ENCODE data around the gene CEP104. TPM values are rescaled to one million over a fixed set of nuclear protein-coding genes. Genes with fewer than 3 reads are reported as not detected.

CEP104 gene
- total and polyA plus RNA-seq, 9 of the 15 experiments (the other 6 are each of a cell fraction or from before 2014, with no cell fraction given), result 11.2 to 63.4 (median 42.6) TPM

DNA sequence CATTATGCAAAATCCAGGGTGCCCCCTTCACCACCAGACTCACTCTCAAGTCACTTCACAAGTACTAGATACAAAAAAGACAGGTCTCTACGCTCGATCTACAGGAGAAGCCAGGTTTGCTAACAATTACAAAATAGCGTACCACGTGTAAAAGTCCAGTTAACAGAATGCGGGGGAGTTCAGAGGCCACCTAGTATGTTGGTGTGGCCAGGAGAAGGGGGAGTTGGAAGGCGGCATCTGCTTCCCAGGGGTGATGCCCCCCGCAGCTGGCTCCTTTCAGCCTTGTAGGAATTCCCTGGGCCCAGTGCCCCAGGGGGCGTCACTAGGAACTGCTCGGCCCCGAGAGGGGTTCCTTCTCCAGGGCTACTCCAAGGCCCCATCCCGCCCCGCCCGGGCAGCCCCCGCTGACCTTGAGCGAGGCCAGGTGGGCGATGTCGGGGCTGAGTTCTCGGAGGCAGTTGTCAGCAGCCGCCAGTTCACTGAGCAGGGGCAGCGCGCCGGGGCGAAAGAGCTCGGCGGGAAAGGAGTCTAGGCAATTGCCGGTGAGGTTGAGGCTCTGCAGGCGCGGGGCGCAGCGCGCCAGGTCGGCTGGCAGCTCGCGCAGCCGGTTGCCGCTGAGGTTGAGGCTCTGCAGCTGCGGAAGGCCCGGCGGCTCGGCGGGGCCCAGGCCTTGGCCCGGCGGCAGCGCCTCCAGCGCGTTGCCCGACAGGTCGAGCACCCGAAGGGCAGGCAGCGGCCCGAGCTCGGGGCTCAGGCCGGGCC is 61.4 kb downstream of the CEP104 start (continued):
- no peak for TF ChIP-seq ZNF518B (CRISPR knock-in tag; IDR thresholded peaks at IDR 0.05)
- 0 out of 2 replicates have a peak, but pooled peaks have one; percentile 12 for TF ChIP-seq ZNF511 (CRISPR knock-in tag; IDR thresholded peaks at IDR 0.05)
- 0 out of 2 replicates have a peak, but pooled peaks have one; percentile 2 for TF ChIP-seq HNRNPL (IDR thresholded peaks at IDR 0.05; ENCODE audit: low read depth, low read length)
- TF ChIP-seq, protein P1, sequence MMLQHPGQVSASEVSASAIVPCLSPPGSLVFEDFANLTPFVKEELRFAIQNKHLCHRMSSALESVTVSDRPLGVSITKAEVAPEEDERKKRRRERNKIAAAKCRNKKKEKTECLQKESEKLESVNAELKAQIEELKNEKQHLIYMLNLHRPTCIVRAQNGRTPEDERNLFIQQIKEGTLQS (IDR thresholded peaks at IDR 0.05), result no peak
- TF ChIP-seq, protein P1 (CRISPR knock-in tag; conservative IDR thresholded peaks at IDR 0.05), result no peak
- no peak for TF ChIP-seq NFIX (CRISPR knock-in tag; IDR thresholded peaks at IDR 0.05; ENCODE audit: low read depth)
- no peak for TF ChIP-seq ERF (CRISPR knock-in tag; IDR thresholded peaks at IDR 0.05)
- TF ChIP-seq ZBTB7A (IDR thresholded peaks at IDR 0.05; ENCODE audit: borderline replicate concordance, control insufficient read depth, low read depth, low read length), result 0 out of 2 replicates have a peak, but pooled peaks have one; percentile 35
- no peak for TF ChIP-seq ZNF780A (CRISPR knock-in tag; IDR thresholded peaks at IDR 0.05)
- no peak for TF ChIP-seq MCM2 (IDR thresholded peaks at IDR 0.05; ENCODE audit: low read depth)
- TF ChIP-seq HNRNPH1 (optimal IDR thresholded peaks at IDR 0.05; ENCODE audit: low read depth, low read length), result no peak
- TF ChIP-seq, protein P2, sequence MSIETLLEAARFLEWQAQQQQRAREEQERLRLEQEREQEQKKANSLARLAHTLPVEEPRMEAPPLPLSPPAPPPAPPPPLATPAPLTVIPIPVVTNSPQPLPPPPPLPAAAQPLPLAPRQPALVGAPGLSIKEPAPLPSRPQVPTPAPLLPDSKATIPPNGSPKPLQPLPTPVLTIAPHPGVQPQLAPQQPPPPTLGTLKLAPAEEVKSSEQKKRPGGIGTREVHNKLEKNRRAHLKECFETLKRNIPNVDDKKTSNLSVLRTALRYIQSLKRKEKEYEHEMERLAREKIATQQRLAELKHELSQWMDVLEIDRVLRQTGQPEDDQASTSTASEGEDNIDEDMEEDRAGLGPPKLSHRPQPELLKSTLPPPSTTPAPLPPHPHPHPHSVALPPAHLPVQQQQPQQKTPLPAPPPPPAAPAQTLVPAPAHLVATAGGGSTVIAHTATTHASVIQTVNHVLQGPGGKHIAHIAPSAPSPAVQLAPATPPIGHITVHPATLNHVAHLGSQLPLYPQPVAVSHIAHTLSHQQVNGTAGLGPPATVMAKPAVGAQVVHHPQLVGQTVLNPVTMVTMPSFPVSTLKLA (conservative IDR thresholded peaks at IDR 0.05), result peak; percentile 30 to 51; a peak in 2 of 4 replicates
- no peak for TF ChIP-seq ELF2 (CRISPR knock-in tag; IDR thresholded peaks at IDR 0.05)
- TF ChIP-seq SMAD4 (CRISPR knock-in tag; conservative IDR thresholded peaks at IDR 0.05), result no peak
